ENCODE measurements around the gene CERS1. TPM values are rescaled to one million over a fixed set of nuclear protein-coding genes. Genes with fewer than 3 reads are reported as not detected.
A peak's percentile ranks its signal among the peaks of the same experiment; 100 is the strongest.

Gene CERS1
- total and polyA plus RNA-seq, 10 of the 15 experiments (the other 5 are each of a cell fraction or from before 2014, with no cell fraction given), result 0.19 TPM; not detected in 9

- no peak for FAIRE-seq
- H3K4me2 ChIP-seq (ENCODE audit: control insufficient read depth, insufficient read depth), result no peak overlapping the region
Observed at GRCh38 chr19:18928018-18928805, 32.3 kb upstream of the CERS1 start.

GRCh38 chr19:18924684-18925213, 28.8 kb upstream of the CERS1 start:
- Histone ChIP-seq H3K27ac (ENCODE audit: control insufficient read depth, insufficient read depth) (no peak overlapping the region), H3K4me1 (ENCODE audit: control insufficient read depth, insufficient read depth, low read length) (peaks cover 8% of the 10 kb centered on the region), H3K4me3 (no peak overlapping the region), H3K79me2 (ENCODE audit: control insufficient read depth, insufficient read depth, low read length) (peaks cover 13% of the 10 kb centered on the region), H3K36me3 (ENCODE audit: control insufficient read depth in 2 of 2, insufficient read depth in 2 of 2, low read length in 1 of 2) (peaks cover 15 to 23% of the 10 kb centered on the region in 2 experiments; a peak in 3 of 4 replicates), H2AFZ (ENCODE audit: control insufficient read depth, low read depth, low read length) (no peak overlapping the region), H4K20me1 (ENCODE audit: control insufficient read depth, insufficient read depth) (no peaks in the 10 kb centered on the region), H3K9me3 (replicated peaks; ENCODE audit: control insufficient read depth, insufficient read depth, low read length) (no peaks in the 10 kb centered on the region), H3K27me3 (replicated peaks in 1 of 2; ENCODE audit: control insufficient read depth in 2 of 2, insufficient read depth in 2 of 2, low read length in 1 of 2) (no peaks in the 10 kb centered on the region), H3K4me2 (ENCODE audit: control insufficient read depth, insufficient read depth) (no peak overlapping the region), H3K9ac (ENCODE audit: control insufficient read depth, insufficient read depth, low read length) (no peak overlapping the region)
- no TSS peak for BruUV-seq (replicated peaks)
- CTCF ChIA-PET, result interaction anchor here (0.9 kb wide), 1 partner anchor 43 kb away, joined by 3 read pairs; no protein-coding TSS in a partner anchor
- POLR2A ChIA-PET, result no interaction called here
- intact Hi-C loops (cut with micrococcal nuclease; ENCODE audit: unreplicated experiment) (no loop called here), in situ Hi-C loops (cut with MboI) (no loop called here)
- RAD21 ChIA-PET (ENCODE audit: unreplicated experiment), result no interaction called here
- TF ChIP-seq SMAD5 (IDR thresholded peaks at IDR 0.05; ENCODE audit: low read depth) (no peak), FOS (IDR thresholded peaks at IDR 0.05; ENCODE audit: borderline replicate concordance, extremely low read depth, insufficient read length) (no peak), CHD1 (IDR thresholded peaks at IDR 0.05; ENCODE audit: low read depth, low read length) (no peak)
- no peak for ATAC-seq
- no peak for FAIRE-seq
- no peak for DNase-seq (ENCODE audit: low read depth, low spot score)
- WGBS (ENCODE audit: insufficient coverage, insufficient replicate concordance, low lambda C conversion rate, missing lambda C conversion rate), result 93% methylated on average over 15 of the region's 15 CpGs
- SMC1A ChIA-PET (ENCODE audit: uncharacterized antibody, unreplicated experiment), result no interaction called here

More at GRCh38 chr19:18928018-18928805, 32.3 kb upstream of the CERS1 start:
- TF ChIP-seq POLR2A (IDR thresholded peaks at IDR 0.05; ENCODE audit: low read depth, low read length), result peak; percentile 6; the same call in 1 of the 2 replicates
- TF ChIP-seq RAD51 (IDR thresholded peaks at IDR 0.05), result no peak
- POLR2A ChIA-PET, result interaction anchor here (0.6 kb wide), 1 partner anchor 192 kb away, joined by 4 read pairs; no protein-coding TSS in a partner anchor
- H4K20me1 ChIP-seq (ENCODE audit: control insufficient read depth, insufficient read depth), result no peaks in the 10 kb centered on the region
- DNase-seq (ENCODE audit: low read depth, low spot score) (no peak), ATAC-seq (no peak)
- H3K4me1 ChIP-seq (ENCODE audit: control insufficient read depth, insufficient read depth, low read length), result no peaks in the 10 kb centered on the region
- 90% methylated on average over 24 of the region's 26 CpGs for WGBS (ENCODE audit: insufficient coverage, insufficient replicate concordance, low lambda C conversion rate, missing lambda C conversion rate)
- peaks cover 11 to 16% of the 10 kb centered on the region in 2 experiments; a peak in 3 of 4 replicates for H3K36me3 ChIP-seq (ENCODE audit: control insufficient read depth in 2 of 2, insufficient read depth in 2 of 2, low read length in 1 of 2)
- CTCF ChIA-PET, result no interaction called here
- no peak overlapping the region for H2AFZ ChIP-seq (ENCODE audit: control insufficient read depth, low read depth, low read length)
- SMC1A ChIA-PET (ENCODE audit: uncharacterized antibody, unreplicated experiment), result no interaction called here
- intact Hi-C loops (cut with micrococcal nuclease; ENCODE audit: unreplicated experiment), result no loop called here
- in situ Hi-C loops (cut with MboI), result no loop called here
- no peaks in the 10 kb centered on the region for H3K27me3 ChIP-seq (replicated peaks in 1 of 2; ENCODE audit: control insufficient read depth in 2 of 2, insufficient read depth in 2 of 2, low read length in 1 of 2)
- H3K27ac ChIP-seq (ENCODE audit: control insufficient read depth, insufficient read depth), result no peak overlapping the region
- no peaks in the 10 kb centered on the region for H3K79me2 ChIP-seq (ENCODE audit: control insufficient read depth, insufficient read depth, low read length)
- TSS peak; percentile 56 for BruUV-seq (replicated peaks)
- H3K4me3 ChIP-seq, result no peak overlapping the region
- no peak overlapping the region for H3K9ac ChIP-seq (ENCODE audit: control insufficient read depth, insufficient read depth, low read length)
- H3K9me3 ChIP-seq (replicated peaks; ENCODE audit: control insufficient read depth, insufficient read depth, low read length), result no peaks in the 10 kb centered on the region
- RAD21 ChIA-PET (ENCODE audit: unreplicated experiment), result no interaction called here
